ENCODE measurements around the gene RIC3.

DNA sequence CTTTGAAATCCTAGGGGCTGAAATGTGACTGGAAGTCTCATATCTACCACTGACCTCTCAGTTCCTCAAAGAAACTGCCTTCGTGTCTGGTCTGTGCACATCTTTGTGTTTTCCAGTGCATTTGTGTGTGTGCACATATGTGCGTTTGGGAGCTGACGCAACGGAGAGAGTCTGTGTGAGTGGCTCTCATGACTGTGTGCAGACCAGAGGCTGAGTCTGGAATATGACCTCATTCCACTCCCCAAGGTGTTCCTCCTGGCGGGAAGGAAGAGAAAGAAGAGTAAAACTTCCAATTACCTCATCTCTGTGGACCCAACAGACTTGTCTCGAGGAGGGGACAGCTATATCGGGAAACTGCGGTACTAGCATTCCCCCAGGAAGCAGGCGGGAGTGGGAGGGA lies 71.4 kb downstream of the RIC3 start:
- TF ChIP-seq, protein P1, sequence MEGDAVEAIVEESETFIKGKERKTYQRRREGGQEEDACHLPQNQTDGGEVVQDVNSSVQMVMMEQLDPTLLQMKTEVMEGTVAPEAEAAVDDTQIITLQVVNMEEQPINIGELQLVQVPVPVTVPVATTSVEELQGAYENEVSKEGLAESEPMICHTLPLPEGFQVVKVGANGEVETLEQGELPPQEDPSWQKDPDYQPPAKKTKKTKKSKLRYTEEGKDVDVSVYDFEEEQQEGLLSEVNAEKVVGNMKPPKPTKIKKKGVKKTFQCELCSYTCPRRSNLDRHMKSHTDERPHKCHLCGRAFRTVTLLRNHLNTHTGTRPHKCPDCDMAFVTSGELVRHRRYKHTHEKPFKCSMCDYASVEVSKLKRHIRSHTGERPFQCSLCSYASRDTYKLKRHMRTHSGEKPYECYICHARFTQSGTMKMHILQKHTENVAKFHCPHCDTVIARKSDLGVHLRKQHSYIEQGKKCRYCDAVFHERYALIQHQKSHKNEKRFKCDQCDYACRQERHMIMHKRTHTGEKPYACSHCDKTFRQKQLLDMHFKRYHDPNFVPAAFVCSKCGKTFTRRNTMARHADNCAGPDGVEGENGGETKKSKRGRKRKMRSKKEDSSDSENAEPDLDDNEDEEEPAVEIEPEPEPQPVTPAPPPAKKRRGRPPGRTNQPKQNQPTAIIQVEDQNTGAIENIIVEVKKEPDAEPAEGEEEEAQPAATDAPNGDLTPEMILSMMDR (IDR thresholded peaks at IDR 0.05; ENCODE audit: poor library complexity) = no peak
- TF ChIP-seq EZH2phosphoT487 (IDR thresholded peaks at IDR 0.05; ENCODE audit: low read depth, severe bottlenecking, unreplicated experiment) (no peak), EZH2 (IDR thresholded peaks at IDR 0.05; ENCODE audit: borderline replicate concordance) (no peak)
